ENCODE data around the gene HIVEP2. TPM values are rescaled to one million over a fixed set of nuclear protein-coding genes. Genes with fewer than 3 reads are reported as not detected.
A peak's percentile ranks its signal among the peaks of the same experiment; 100 is the strongest.

Gene HIVEP2
- total and polyA plus RNA-seq, 9 donors, result 8.4 to 58.9 (median 32.1) TPM

GRCh38 chr6:142946924-142947713 lies 2.1 kb upstream of the HIVEP2 start:
- H3K27me3 ChIP-seq, result no peaks in the 10 kb centered on the region
- peak overlapping the region; percentile 88 for H3K4me3 ChIP-seq
- peak; percentile 81 to 89 (median 87) for DNase-seq
- peak overlapping the region; percentile 99 for H3K27ac ChIP-seq
- no peaks in the 10 kb centered on the region for H3K9me3 ChIP-seq
- no peak for TF ChIP-seq CTCF (IDR thresholded peaks at IDR 0.05)
- peak; percentile 76 for TF ChIP-seq POLR2A (IDR thresholded peaks at IDR 0.05)
- intact Hi-C loops (cut with DNase I), result loop anchor here (2.0 to 10.0 kb wide), 8 partner anchors 20 to 252 kb away; partner anchors contain the start of gene AIG1 (in 1 of the 4)
- H3K4me1 ChIP-seq (ENCODE audit: insufficient read depth), result no peaks in the 10 kb centered on the region
- H3K36me3 ChIP-seq, result no peaks in the 10 kb centered on the region
- 0 to 1% (median 0%) methylated on average over 42 to 77 of the region's 77 CpGs for WGBS, 3 donors

GRCh38 chr6:142946181-142946923 lies 1.4 kb upstream of the HIVEP2 start:
- no peaks in the 10 kb centered on the region for H3K36me3 ChIP-seq
- H3K4me1 ChIP-seq (ENCODE audit: insufficient read depth), result no peaks in the 10 kb centered on the region
- H3K27me3 ChIP-seq, result no peaks in the 10 kb centered on the region
- intact Hi-C loops (cut with DNase I), result loop anchor here (2.0 to 10.0 kb wide), 8 partner anchors 20 to 252 kb away; partner anchors contain the start of gene AIG1 (in 1 of the 4)
- H3K9me3 ChIP-seq, result no peaks in the 10 kb centered on the region
- no peak for TF ChIP-seq EP300 (IDR thresholded peaks at IDR 0.05)
- TF ChIP-seq CTCF (IDR thresholded peaks at IDR 0.05), result peak in 1 of 3 donors; percentile 21
- peak; percentile 95 for TF ChIP-seq POLR2A (IDR thresholded peaks at IDR 0.05)
- peak overlapping the region; percentile 88 for H3K4me3 ChIP-seq
- H3K27ac ChIP-seq, result peak overlapping the region; percentile 99
- DNase-seq, result peak; percentile 97 to 99 (median 99)
- 0 to 1% (median 1%) methylated on average over 46 to 62 of the region's 62 CpGs for WGBS, 3 donors

- no peaks in the 10 kb centered on the region for H3K36me3 ChIP-seq
- H3K27me3 ChIP-seq, result no peaks in the 10 kb centered on the region
- peak overlapping the region; percentile 99 for H3K27ac ChIP-seq
- H3K4me3 ChIP-seq, result peak overlapping the region; percentile 88
- WGBS, 3 donors, result 0 to 1% (median 0%) methylated on average over 56 to 75 of the region's 75 CpGs
- intact Hi-C loops (cut with DNase I), result loop anchor here (2.0 to 10.0 kb wide), 8 partner anchors 19 to 251 kb away; partner anchors contain the start of gene AIG1 (in 1 of the 4)
- no peaks in the 10 kb centered on the region for H3K9me3 ChIP-seq
- peak in 2 of 5 donors; percentile 80 to 84 for DNase-seq
- no peak for TF ChIP-seq EP300 (IDR thresholded peaks at IDR 0.05)
- no peaks in the 10 kb centered on the region for H3K4me1 ChIP-seq (ENCODE audit: insufficient read depth)
Observed at GRCh38 chr6:142945446-142946180, 637 bp upstream of the HIVEP2 start.

GRCh38 chr6:142944124-142945048 lies 590 bp downstream of the HIVEP2 start:
- DNase-seq, result peak; percentile 95 to 97 (median 96)
- Histone ChIP-seq H3K4me3 (peak overlapping the region; percentile 88), H3K27me3 (no peaks in the 10 kb centered on the region), H3K4me1 (ENCODE audit: insufficient read depth) (no peaks in the 10 kb centered on the region), H3K9me3 (no peaks in the 10 kb centered on the region), H3K27ac (peak overlapping the region; percentile 78 to 99), H3K36me3 (no peaks in the 10 kb centered on the region)
- intact Hi-C loops (cut with DNase I), result loop anchor here (2.0 to 10.0 kb wide), 8 partner anchors 18 to 250 kb away; partner anchors contain the start of gene AIG1 (in 1 of the 4)
- peak; percentile 86 for TF ChIP-seq POLR2A (IDR thresholded peaks at IDR 0.05)
- TF ChIP-seq CTCF (IDR thresholded peaks at IDR 0.05), result no peak
- peak; percentile 96 for TF ChIP-seq EP300 (IDR thresholded peaks at IDR 0.05)
- 0 to 2% (median 1%) methylated on average over 49 to 54 of the region's 54 CpGs for WGBS, 3 donors
